ENCODE results near the gene F3. TPM values are rescaled to one million over a fixed set of nuclear protein-coding genes. Genes with fewer than 3 reads are reported as not detected.
"Not testable (repeated sequence)": the region's sequence is repeated elsewhere in the genome, so short reads cannot be mapped to it uniquely, and the experiment has no call there.

F3 gene
- total RNA-seq, 2 experiments from 2014 or later, result 0.15 to 0.18 TPM

GRCh38 chr1:94566436-94566835, 24.9 kb upstream of the F3 start:
- DNase-seq; CTCF ChIA-PET; H3K4me1 Mint-ChIP-seq; H3K27me3 Mint-ChIP-seq; H3K36me3 Mint-ChIP-seq (ENCODE audit: low read depth); POLR2A ChIA-PET; H3K4me3 Mint-ChIP-seq; H3K9me3 Mint-ChIP-seq; H3K27ac Mint-ChIP-seq: not testable (repeated sequence)

GRCh38 chr1:94565901-94566300, 24.3 kb upstream of the F3 start:
- ChIA-PET POLR2A (no interaction called here), CTCF (interaction anchor here (2.0 kb wide), 1 partner anchor 22 kb away, joined by 4 read pairs; no protein-coding TSS in a partner anchor)
- no peak for DNase-seq
- Mint-ChIP-seq H3K27ac (no peak overlapping the region), H3K4me3 (no peak overlapping the region), H3K27me3 (peaks cover 3% of the 10 kb centered on the region), H3K9me3 (peaks cover under 1% of the 10 kb centered on the region), H3K4me1 (no peaks in the 10 kb centered on the region), H3K36me3 (ENCODE audit: low read depth) (no peaks in the 10 kb centered on the region)

GRCh38 chr1:94562519-94563260, 21.1 kb upstream of the F3 start:
- no peak overlapping the region for H3K27ac Mint-ChIP-seq
- H3K9me3 Mint-ChIP-seq, result no peaks in the 10 kb centered on the region
- H3K36me3 Mint-ChIP-seq (ENCODE audit: low read depth), result no peaks in the 10 kb centered on the region
- ChIA-PET CTCF (no interaction called here), POLR2A (no interaction called here)
- DNase-seq, result no peak
- H3K4me3 Mint-ChIP-seq, result no peak overlapping the region
- H3K4me1 Mint-ChIP-seq, result no peaks in the 10 kb centered on the region
- H3K27me3 Mint-ChIP-seq, result peaks cover 3% of the 10 kb centered on the region

GRCh38 chr1:94560333-94560732, 18.8 kb upstream of the F3 start:
- POLR2A ChIA-PET, result no interaction called here
- Mint-ChIP-seq H3K36me3 (ENCODE audit: low read depth) (no peaks in the 10 kb centered on the region), H3K27me3 (peaks cover 3% of the 10 kb centered on the region), H3K9me3 (no peaks in the 10 kb centered on the region), H3K4me1 (no peaks in the 10 kb centered on the region), H3K4me3 (no peak overlapping the region), H3K27ac (no peak overlapping the region)
- CTCF ChIA-PET, result no interaction called here
- DNase-seq, result no peak

- DNase-seq, result no peak
- POLR2A ChIA-PET, result no interaction called here
- CTCF ChIA-PET, result no interaction called here
- peaks cover 7% of the 10 kb centered on the region for H3K27me3 Mint-ChIP-seq
- no peaks in the 10 kb centered on the region for H3K36me3 Mint-ChIP-seq (ENCODE audit: low read depth)
- H3K4me1 Mint-ChIP-seq, result no peaks in the 10 kb centered on the region
- no peaks in the 10 kb centered on the region for H3K9me3 Mint-ChIP-seq
- H3K4me3 Mint-ChIP-seq, result no peak overlapping the region
- H3K27ac Mint-ChIP-seq, result no peak overlapping the region
Measured at GRCh38 chr1:94559921-94560320, 18.4 kb upstream of the F3 start.

- no peak overlapping the region for H3K4me3 Mint-ChIP-seq
- H3K9me3 Mint-ChIP-seq, result no peaks in the 10 kb centered on the region
- H3K36me3 Mint-ChIP-seq (ENCODE audit: low read depth), result no peaks in the 10 kb centered on the region
- ChIA-PET CTCF (no interaction called here), POLR2A (no interaction called here)
- no peaks in the 10 kb centered on the region for H3K4me1 Mint-ChIP-seq
- H3K27me3 Mint-ChIP-seq, result peaks cover 8% of the 10 kb centered on the region
- DNase-seq, result no peak
- H3K27ac Mint-ChIP-seq, result no peak overlapping the region
Measured at GRCh38 chr1:94555091-94555490, 13.5 kb upstream of the F3 start.

- H3K27ac Mint-ChIP-seq, result no peak overlapping the region
- DNase-seq, result no peak
- ChIA-PET CTCF (no interaction called here), POLR2A (no interaction called here)
- no peaks in the 10 kb centered on the region for H3K36me3 Mint-ChIP-seq (ENCODE audit: low read depth)
- H3K27me3 Mint-ChIP-seq, result peaks cover 8% of the 10 kb centered on the region
- no peaks in the 10 kb centered on the region for H3K4me1 Mint-ChIP-seq
- H3K4me3 Mint-ChIP-seq, result no peak overlapping the region
- H3K9me3 Mint-ChIP-seq, result no peaks in the 10 kb centered on the region
Measured at GRCh38 chr1:94554580-94554979, 13.0 kb upstream of the F3 start.

- H3K9me3 Mint-ChIP-seq, result no peaks in the 10 kb centered on the region
- no peak for DNase-seq
- H3K27me3 Mint-ChIP-seq, result peaks cover 8% of the 10 kb centered on the region
- ChIA-PET POLR2A (no interaction called here), CTCF (no interaction called here)
- H3K36me3 Mint-ChIP-seq (ENCODE audit: low read depth), result no peaks in the 10 kb centered on the region
- H3K4me1 Mint-ChIP-seq, result no peaks in the 10 kb centered on the region
- no peak overlapping the region for H3K27ac Mint-ChIP-seq
- no peak overlapping the region for H3K4me3 Mint-ChIP-seq
Measured at GRCh38 chr1:94553931-94554330, 12.4 kb upstream of the F3 start.

- ChIA-PET CTCF (no interaction called here), POLR2A (no interaction called here)
- Mint-ChIP-seq H3K27ac (no peak overlapping the region), H3K27me3 (peaks cover 8% of the 10 kb centered on the region), H3K4me3 (no peak overlapping the region), H3K36me3 (ENCODE audit: low read depth) (no peaks in the 10 kb centered on the region), H3K4me1 (no peaks in the 10 kb centered on the region), H3K9me3 (no peaks in the 10 kb centered on the region)
- no peak for DNase-seq
Measured at GRCh38 chr1:94553323-94553730, 11.8 kb upstream of the F3 start.

GRCh38 chr1:94552071-94552586, 10.6 kb upstream of the F3 start:
- Mint-ChIP-seq H3K4me1 (no peaks in the 10 kb centered on the region), H3K27ac (no peak overlapping the region), H3K9me3 (no peaks in the 10 kb centered on the region), H3K36me3 (ENCODE audit: low read depth) (no peaks in the 10 kb centered on the region), H3K27me3 (peaks cover 13% of the 10 kb centered on the region), H3K4me3 (no peak overlapping the region)
- ChIA-PET CTCF (no interaction called here), POLR2A (no interaction called here)
- no peak for DNase-seq

- H3K9me3 Mint-ChIP-seq, result no peaks in the 10 kb centered on the region
- no peaks in the 10 kb centered on the region for H3K36me3 Mint-ChIP-seq (ENCODE audit: low read depth)
- H3K4me1 Mint-ChIP-seq, result no peaks in the 10 kb centered on the region
- H3K27me3 Mint-ChIP-seq, result peaks cover 18% of the 10 kb centered on the region
- ChIA-PET CTCF (no interaction called here), POLR2A (no interaction called here)
- no peak for DNase-seq
- H3K27ac Mint-ChIP-seq, result no peak overlapping the region
- H3K4me3 Mint-ChIP-seq, result no peak overlapping the region
Measured at GRCh38 chr1:94551449-94551848, 9.9 kb upstream of the F3 start.

- H3K4me3 Mint-ChIP-seq, result no peak overlapping the region
- no peaks in the 10 kb centered on the region for H3K4me1 Mint-ChIP-seq
- ChIA-PET POLR2A (no interaction called here), CTCF (no interaction called here)
- H3K36me3 Mint-ChIP-seq (ENCODE audit: low read depth), result no peaks in the 10 kb centered on the region
- H3K9me3 Mint-ChIP-seq, result no peaks in the 10 kb centered on the region
- no peak overlapping the region for H3K27ac Mint-ChIP-seq
- DNase-seq, result no peak
- H3K27me3 Mint-ChIP-seq, result peaks cover 22% of the 10 kb centered on the region
Measured at GRCh38 chr1:94550800-94551241, 9.3 kb upstream of the F3 start.

GRCh38 chr1:94550396-94550795, 8.8 kb upstream of the F3 start:
- Mint-ChIP-seq H3K36me3 (ENCODE audit: low read depth) (no peaks in the 10 kb centered on the region), H3K27ac (no peak overlapping the region), H3K4me1 (no peaks in the 10 kb centered on the region), H3K9me3 (no peaks in the 10 kb centered on the region), H3K27me3 (peaks cover 22% of the 10 kb centered on the region), H3K4me3 (no peak overlapping the region)
- CTCF ChIA-PET, result no interaction called here
- DNase-seq, result no peak
- POLR2A ChIA-PET, result no interaction called here

GRCh38 chr1:94549706-94550105, 8.1 kb upstream of the F3 start:
- Mint-ChIP-seq H3K9me3 (no peaks in the 10 kb centered on the region), H3K4me1 (no peaks in the 10 kb centered on the region), H3K27me3 (peaks cover 24% of the 10 kb centered on the region), H3K27ac (no peak overlapping the region), H3K4me3 (no peak overlapping the region), H3K36me3 (ENCODE audit: low read depth) (no peaks in the 10 kb centered on the region)
- CTCF ChIA-PET, result no interaction called here
- POLR2A ChIA-PET, result no interaction called here
- no peak for DNase-seq

All from activated CD4-positive, alpha-beta memory T cell treated with anti-CD3 and anti-CD28 coated beads, Interleukin-2, amount 10 ng/mL, durations not matched to agents 7 days and 5 days (primary cell).